ENCODE data around the gene ZFP36L2.

The ZFP36L2 gene

DNA sequence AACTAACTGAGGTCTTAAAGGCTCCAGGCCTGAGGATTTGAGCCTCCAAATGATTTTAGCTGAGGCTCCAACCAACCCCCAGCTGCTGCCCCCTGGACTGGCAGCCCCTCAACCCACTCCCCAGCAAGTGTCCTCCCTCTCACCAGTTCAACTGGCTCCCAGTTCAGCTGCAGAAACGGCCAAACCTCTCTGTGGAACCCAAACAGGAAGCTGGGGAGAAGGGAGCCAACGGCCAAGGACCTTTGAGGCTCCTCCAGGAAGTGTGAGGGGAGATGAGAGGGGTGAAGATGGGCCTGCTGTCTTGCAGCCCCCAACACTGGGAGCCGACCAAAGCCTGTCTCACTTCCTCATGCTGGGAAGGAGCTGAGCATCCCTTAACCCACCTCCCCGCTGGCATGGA lies 24.9 kb downstream of the ZFP36L2 start:
- TF ChIP-seq, protein P1, sequence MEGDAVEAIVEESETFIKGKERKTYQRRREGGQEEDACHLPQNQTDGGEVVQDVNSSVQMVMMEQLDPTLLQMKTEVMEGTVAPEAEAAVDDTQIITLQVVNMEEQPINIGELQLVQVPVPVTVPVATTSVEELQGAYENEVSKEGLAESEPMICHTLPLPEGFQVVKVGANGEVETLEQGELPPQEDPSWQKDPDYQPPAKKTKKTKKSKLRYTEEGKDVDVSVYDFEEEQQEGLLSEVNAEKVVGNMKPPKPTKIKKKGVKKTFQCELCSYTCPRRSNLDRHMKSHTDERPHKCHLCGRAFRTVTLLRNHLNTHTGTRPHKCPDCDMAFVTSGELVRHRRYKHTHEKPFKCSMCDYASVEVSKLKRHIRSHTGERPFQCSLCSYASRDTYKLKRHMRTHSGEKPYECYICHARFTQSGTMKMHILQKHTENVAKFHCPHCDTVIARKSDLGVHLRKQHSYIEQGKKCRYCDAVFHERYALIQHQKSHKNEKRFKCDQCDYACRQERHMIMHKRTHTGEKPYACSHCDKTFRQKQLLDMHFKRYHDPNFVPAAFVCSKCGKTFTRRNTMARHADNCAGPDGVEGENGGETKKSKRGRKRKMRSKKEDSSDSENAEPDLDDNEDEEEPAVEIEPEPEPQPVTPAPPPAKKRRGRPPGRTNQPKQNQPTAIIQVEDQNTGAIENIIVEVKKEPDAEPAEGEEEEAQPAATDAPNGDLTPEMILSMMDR (IDR thresholded peaks at IDR 0.05; ENCODE audit: insufficient read depth, low read length, poor library complexity, severe bottlenecking) = no peak

DNA sequence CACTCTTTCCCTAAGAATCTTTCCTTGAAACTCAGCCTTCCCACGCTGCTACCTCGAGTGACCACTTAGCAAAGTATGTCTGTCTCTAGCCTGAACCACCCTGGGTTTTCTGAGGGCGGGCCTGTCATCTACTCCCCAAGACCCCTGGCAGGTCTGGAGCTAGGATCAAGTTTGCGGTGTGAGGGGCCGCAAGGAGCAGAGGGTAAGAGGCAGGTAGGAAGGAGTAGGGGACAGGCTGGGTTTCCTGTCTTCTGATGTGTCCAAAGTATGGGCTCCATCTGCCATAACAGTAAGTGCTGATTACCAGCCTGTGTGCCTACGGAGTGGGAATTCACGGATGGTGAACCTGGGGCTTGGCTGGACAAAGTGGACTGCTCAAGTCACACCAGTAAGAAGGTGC lies 25.4 kb downstream of the ZFP36L2 start:
- DNase-seq (ENCODE audit: extremely low read depth, insufficient read length) = no peak
- no peaks in the 10 kb centered on the region for H3K36me3 ChIP-seq (ENCODE audit: control insufficient read depth, insufficient read depth, low read length)
- H3K4me3 ChIP-seq (replicated peaks; ENCODE audit: low read depth, low read length) = no peak overlapping the region
- H3K27me3 ChIP-seq (replicated peaks; ENCODE audit: control insufficient read depth, insufficient read depth, low read length) = no peaks in the 10 kb centered on the region
- TF ChIP-seq, protein P1 (IDR thresholded peaks at IDR 0.05; ENCODE audit: insufficient read depth, low read length, poor library complexity, severe bottlenecking) = no peak

More for the DNA sequence above, 24.9 kb downstream of the ZFP36L2 start:
- no peaks in the 10 kb centered on the region for H3K36me3 ChIP-seq (ENCODE audit: control insufficient read depth, insufficient read depth, low read length)
- no peak overlapping the region for H3K4me3 ChIP-seq (replicated peaks; ENCODE audit: low read depth, low read length)
- no peaks in the 10 kb centered on the region for H3K27me3 ChIP-seq (replicated peaks; ENCODE audit: control insufficient read depth, insufficient read depth, low read length)
- DNase-seq (ENCODE audit: extremely low read depth, insufficient read length) = no peak

DNA sequence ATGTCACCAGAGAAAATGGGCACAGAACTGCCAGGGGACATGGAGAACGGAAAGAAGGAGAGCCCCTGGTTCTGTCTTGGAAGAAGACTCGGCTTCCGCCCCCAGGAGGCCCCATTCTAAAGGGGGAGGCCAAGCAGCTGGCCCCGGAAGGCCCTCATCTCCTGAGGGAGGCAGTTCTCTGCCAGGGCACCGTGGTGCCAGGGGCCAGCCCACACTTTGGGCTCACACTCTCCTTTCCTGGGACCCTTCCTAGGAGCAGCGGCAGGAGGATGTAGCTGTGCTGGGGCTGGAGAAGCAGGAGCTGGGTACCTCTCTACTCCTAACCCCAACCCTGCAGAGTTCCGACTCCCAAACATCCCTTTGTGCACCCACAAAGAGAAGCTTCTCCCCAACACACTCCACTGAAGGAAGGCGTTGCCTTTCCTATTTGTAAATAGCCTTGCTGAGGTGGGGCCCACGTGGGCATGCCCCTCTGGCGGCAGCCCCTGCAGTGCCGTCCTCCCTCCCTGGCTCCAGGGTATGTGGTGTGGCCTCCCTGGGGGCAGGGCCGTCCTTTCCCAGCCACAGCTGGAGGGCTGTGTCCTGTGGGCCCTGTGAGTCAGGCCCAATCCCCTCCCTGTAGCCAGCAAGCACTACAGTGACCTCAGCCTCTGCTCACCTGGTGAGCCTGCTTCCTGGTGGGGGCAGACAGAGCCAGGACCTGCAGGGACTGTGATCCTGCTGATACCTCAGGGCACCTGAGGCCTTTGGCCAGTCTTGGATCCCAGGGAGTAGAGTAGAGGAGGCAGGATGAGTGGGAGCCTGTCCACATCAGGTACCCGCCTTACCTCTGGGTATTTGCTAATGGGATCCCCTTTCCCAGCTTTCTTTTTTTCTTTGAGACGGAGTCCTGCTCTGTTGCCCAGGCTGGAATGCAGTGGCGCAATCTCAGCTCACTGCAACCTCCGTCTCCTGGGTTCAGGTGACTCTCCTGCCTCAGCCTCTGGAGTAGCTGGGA lies 26.6 kb downstream of the ZFP36L2 start:
- TF ChIP-seq, protein P1 (IDR thresholded peaks at IDR 0.05; ENCODE audit: insufficient read depth, low read length, poor library complexity, severe bottlenecking) = no peak
- Histone ChIP-seq H3K36me3 (ENCODE audit: control insufficient read depth, insufficient read depth, low read length) (no peaks in the 10 kb centered on the region), H3K27me3 (replicated peaks; ENCODE audit: control insufficient read depth, insufficient read depth, low read length) (no peaks in the 10 kb centered on the region), H3K4me3 (replicated peaks; ENCODE audit: low read depth, low read length) (no peak overlapping the region)
- DNase-seq (ENCODE audit: extremely low read depth, insufficient read length) = no peak

DNA sequence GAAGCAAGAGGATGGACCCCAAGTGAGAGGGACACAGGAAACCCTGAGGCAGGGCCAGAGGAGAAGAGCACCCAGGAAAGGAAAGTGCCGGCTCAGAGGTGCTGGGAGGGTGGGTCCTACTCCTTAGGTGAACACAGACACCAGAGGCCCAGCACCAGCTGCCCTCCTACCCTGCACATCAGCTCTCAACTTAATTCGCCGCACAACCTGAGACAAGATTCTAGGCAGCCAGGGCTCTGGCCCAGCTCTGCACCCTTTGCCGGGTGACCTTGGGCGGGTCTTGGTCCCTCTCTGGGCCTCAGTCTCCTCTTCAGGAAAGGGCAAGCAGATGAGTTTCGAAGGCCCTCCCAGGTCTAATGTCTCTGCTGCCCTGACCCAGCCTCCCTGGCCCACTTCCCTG lies 28.1 kb downstream of the ZFP36L2 start:
- no peak for DNase-seq (ENCODE audit: extremely low read depth, insufficient read length)
- TF ChIP-seq, protein P1 (IDR thresholded peaks at IDR 0.05; ENCODE audit: insufficient read depth, low read length, poor library complexity, severe bottlenecking) = no peak
- no peaks in the 10 kb centered on the region for H3K36me3 ChIP-seq (ENCODE audit: control insufficient read depth, insufficient read depth, low read length)
- no peak overlapping the region for H3K4me3 ChIP-seq (replicated peaks; ENCODE audit: low read depth, low read length)
- H3K27me3 ChIP-seq (replicated peaks; ENCODE audit: control insufficient read depth, insufficient read depth, low read length) = no peaks in the 10 kb centered on the region

DNA sequence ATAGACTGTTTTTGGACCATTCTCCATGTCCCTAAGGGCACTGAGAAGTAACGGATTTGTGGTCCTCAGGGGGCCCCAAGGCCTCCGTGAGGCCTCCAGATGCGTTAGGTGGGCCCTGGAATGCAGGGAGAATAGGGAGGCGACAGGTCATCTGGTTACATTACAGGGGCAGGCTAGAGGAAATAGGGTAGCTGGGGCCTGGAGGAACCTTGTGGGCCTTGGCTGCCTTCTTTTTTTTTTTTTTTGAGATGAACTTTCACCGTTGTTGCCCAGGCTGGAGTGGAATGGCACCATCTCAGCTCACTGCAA lies 28.9 kb downstream of the ZFP36L2 start:
- no peaks in the 10 kb centered on the region for H3K27me3 ChIP-seq (replicated peaks; ENCODE audit: control insufficient read depth, insufficient read depth, low read length)
- H3K36me3 ChIP-seq (ENCODE audit: control insufficient read depth, insufficient read depth, low read length) = no peaks in the 10 kb centered on the region
- TF ChIP-seq, protein P1 (IDR thresholded peaks at IDR 0.05; ENCODE audit: insufficient read depth, low read length, poor library complexity, severe bottlenecking) = no peak
- DNase-seq (ENCODE audit: extremely low read depth, insufficient read length) = no peak
- no peak overlapping the region for H3K4me3 ChIP-seq (replicated peaks; ENCODE audit: low read depth, low read length)

Measured in GM06990 (cell line).